GM21390 (cell line): ENCODE results near the gene C1orf50.
"Not testable (repeated sequence)": the region's sequence is repeated elsewhere in the genome, so short reads cannot be mapped to it uniquely, and the experiment has no call there.

Experiments
- ATAC-seq: cut with Tn5 transposase; IDR thresholded peaks from one replicate; pipeline ENCODE4 v1.9.1; 2021; ENCODE audit not compliant: unreplicated experiment

Gene C1orf50

GRCh38 chr1:42739753-42740700 is 27.0 kb upstream of the C1orf50 start, which contains the start of gene CLDN19:
CLDN19 (minus strand) TSS chr1:42740236; CDS start chr1:42740063, 173 bp downstream.
- no peak for ATAC-seq

- ATAC-seq, result no peak
Observed at GRCh38 chr1:42740851-42741580, 26.0 kb upstream of the C1orf50 start.

- no peak for ATAC-seq
Observed at GRCh38 chr1:42741706-42742105, 25.3 kb upstream of the C1orf50 start.

GRCh38 chr1:42742141-42742540 is 24.9 kb upstream of the C1orf50 start:
- no peak for ATAC-seq

GRCh38 chr1:42742617-42743316 is 24.3 kb upstream of the C1orf50 start:
- no peak for ATAC-seq

- no peak for ATAC-seq
Observed at GRCh38 chr1:42743317-42744147, 23.5 kb upstream of the C1orf50 start.

GRCh38 chr1:42744148-42744413 is 23.0 kb upstream of the C1orf50 start:
- ATAC-seq, result no peak

- no peak for ATAC-seq
Observed at GRCh38 chr1:42745851-42746250, 21.2 kb upstream of the C1orf50 start.

- no peak for ATAC-seq
Observed at GRCh38 chr1:42746436-42747105, 20.5 kb upstream of the C1orf50 start.

- ATAC-seq, result no peak
Observed at GRCh38 chr1:42747125-42747524, 19.9 kb upstream of the C1orf50 start.

- ATAC-seq, result no peak
Observed at GRCh38 chr1:42748021-42748420, 19.0 kb upstream of the C1orf50 start.

- ATAC-seq, result no peak
Observed at GRCh38 chr1:42748461-42749410, 18.3 kb upstream of the C1orf50 start.

- ATAC-seq, result no peak
Observed at GRCh38 chr1:42750041-42750440, 17.0 kb upstream of the C1orf50 start.

GRCh38 chr1:42751511-42752070 is 15.5 kb upstream of the C1orf50 start:
- ATAC-seq, result not testable (repeated sequence)

GRCh38 chr1:42752284-42752683 is 14.8 kb upstream of the C1orf50 start:
- no peak for ATAC-seq

- ATAC-seq, result no peak
Observed at GRCh38 chr1:42753070-42753469, 14.0 kb upstream of the C1orf50 start.

- no peak for ATAC-seq
Observed at GRCh38 chr1:42756956-42757891, 9.8 kb upstream of the C1orf50 start.

- ATAC-seq, result no peak
Observed at GRCh38 chr1:42757892-42758275, 9.2 kb upstream of the C1orf50 start.
